HepG2 (cell line): ENCODE results near the gene MAN1A1. TPM values are rescaled to one million over a fixed set of nuclear protein-coding genes. Genes with fewer than 3 reads are reported as not detected.

Source experiments
- CREB1 ChIP-seq, 2 experiments: fragments of 450-650 bp in 1 of 2; IDR thresholded peaks; 2 replicates each; pipeline ENCODE4 v1.6.1; 2016 to 2017; ENCODE audit warnings: control low read depth in 1 of 2, mild to moderate bottlenecking in 1 of 2, missing compliant biosample characterization in 1 of 2, missing genetic modification characterization in 1 of 2
- ERF ChIP-seq: IDR thresholded peaks from 2 replicates; pipeline ENCODE4 v1.6.1; 2018; ENCODE audit warnings: missing biosample characterization, missing genetic modification reagents
- FOXA3 ChIP-seq: IDR thresholded peaks from 2 replicates; pipeline ENCODE4 v1.6.1; 2016; ENCODE audit warnings: missing genetic modification reagents, missing compliant biosample characterization
- FOXJ3 ChIP-seq: sonication (generic); formaldehyde crosslinking; IDR thresholded peaks from 2 replicates; pipeline ENCODE4 v1.4.0; 2020; ENCODE audit warnings: missing genetic modification reagents, mild to moderate bottlenecking, borderline replicate concordance
- FOXK2 ChIP-seq: fragments of 450-650 bp; IDR thresholded peaks from 2 replicates; pipeline ENCODE4 v1.6.1; 2016
- HMG20A ChIP-seq: IDR thresholded peaks from 2 replicates; pipeline ENCODE4 v1.6.1; 2016; ENCODE audit warnings: borderline replicate concordance
- HOMEZ ChIP-seq: IDR thresholded peaks from 2 replicates; pipeline ENCODE4 v1.6.1; 2016; ENCODE audit warnings: low read depth
- JUNB ChIP-seq: sonication (generic); formaldehyde crosslinking; IDR thresholded peaks from 2 replicates; pipeline ENCODE4 v1.8.0; 2022; ENCODE audit warnings: missing genetic modification reagents, mild to moderate bottlenecking, borderline replicate concordance
- KAT8 ChIP-seq: IDR thresholded peaks from 2 replicates; pipeline ENCODE4 v1.6.1; 2016; ENCODE audit warnings: missing genetic modification reagents, missing compliant biosample characterization
- MBNL3 ChIP-seq: fragments of 250-450 bp; sonication (Bioruptor Pico); conservative IDR thresholded peaks from 2 replicates; pipeline ENCODE4 v1.8.0; 2022; ENCODE audit warnings: mild to moderate bottlenecking, inconsistent platforms
- NCOA2 ChIP-seq: sonication (generic); formaldehyde crosslinking; IDR thresholded peaks from 2 replicates; pipeline ENCODE4 v1.8.0; 2022; ENCODE audit warnings: inconsistent platforms
- RFXANK ChIP-seq: IDR thresholded peaks from 2 replicates; pipeline ENCODE4 v1.6.1; 2016
- RXRB ChIP-seq: IDR thresholded peaks from 2 replicates; pipeline ENCODE4 v1.6.1; 2016; ENCODE audit warnings: borderline replicate concordance, missing genetic modification reagents, missing compliant biosample characterization
- SOX13 ChIP-seq, 3 experiments: fragments of 450-650 bp in 1 of 3; sonication (generic) in 1 of 3; formaldehyde crosslinking in 1 of 3; IDR thresholded peaks in 2 of 3; conservative IDR thresholded peaks in 1 of 3; 2 replicates each; pipeline versions ENCODE4 v1.5.0 to v1.6.1; 2016 to 2020; ENCODE audit warnings: antibody characterized with exemption in 1 of 3, mild to moderate bottlenecking in 1 of 3, missing compliant biosample characterization in 1 of 3, missing genetic modification reagents in 1 of 3, moderate library complexity in 1 of 3
- TAF15 ChIP-seq: fragments of 200-400 bp; formaldehyde crosslinking; IDR thresholded peaks from one replicate; pipeline ENCODE4 v1.6.1; 2018; ENCODE audit warnings: mild to moderate bottlenecking, low read depth, low read length; ENCODE audit not compliant: poor library complexity, severe bottlenecking
- TBX2 ChIP-seq: sonication (generic); formaldehyde crosslinking; IDR thresholded peaks from 2 replicates; pipeline ENCODE4 v1.5.0; 2020; ENCODE audit warnings: missing genetic modification reagents, mild to moderate bottlenecking, borderline replicate concordance
- TFAP4 ChIP-seq: sonication (generic); IDR thresholded peaks from 2 replicates; pipeline ENCODE4 v1.6.1; 2016; ENCODE audit warnings: low read depth, borderline replicate concordance
- ZBTB3 ChIP-seq: sonication (generic); formaldehyde crosslinking; IDR thresholded peaks from 2 replicates; pipeline ENCODE4 v1.4.0; 2020; ENCODE audit warnings: low read depth, mild to moderate bottlenecking, moderate library complexity, missing genetic modification reagents, borderline replicate concordance
- ZNF30 ChIP-seq: sonication (generic); formaldehyde crosslinking; IDR thresholded peaks from 2 replicates; pipeline ENCODE4 v1.5.0; 2020; ENCODE audit warnings: mild to moderate bottlenecking, missing genetic modification reagents
- ZNF33A ChIP-seq: sonication (generic); formaldehyde crosslinking; IDR thresholded peaks from 2 replicates; pipeline ENCODE4 v1.5.1; 2020; ENCODE audit warnings: missing genetic modification reagents, mild to moderate bottlenecking, moderate library complexity, borderline replicate concordance
- ZNF496 ChIP-seq: sonication (generic); formaldehyde crosslinking; IDR thresholded peaks from 2 replicates; pipeline ENCODE4 v1.8.1; 2023; ENCODE audit warnings: mild to moderate bottlenecking, moderate library complexity, missing genetic modification reagents; ENCODE audit not compliant: insufficient replicate concordance
- ZNF652 ChIP-seq: IDR thresholded peaks from 2 replicates; pipeline ENCODE4 v1.6.1; 2016; ENCODE audit warnings: low read depth, borderline replicate concordance
- ZNF766 ChIP-seq: sonication (generic); formaldehyde crosslinking; IDR thresholded peaks from 2 replicates; pipeline ENCODE4 v1.5.0; 2020; ENCODE audit warnings: missing genetic modification reagents, borderline replicate concordance
- ZNF768 ChIP-seq: sonication (generic); formaldehyde crosslinking; IDR thresholded peaks from 2 replicates; pipeline ENCODE4 v1.4.0; 2020; ENCODE audit warnings: missing genetic modification reagents
- ZSCAN31 ChIP-seq: sonication (generic); formaldehyde crosslinking; IDR thresholded peaks from 2 replicates; pipeline ENCODE4 v1.5.0; 2020; ENCODE audit warnings: low read depth, mild to moderate bottlenecking, missing genetic modification reagents
- polyA plus RNA-seq, 8 experiments: library from polyadenylated mRNA; depleted of rRNA in 3 of 8; stranded (reverse) in 7 of 8; unstranded in 1 of 8; fragments of >200 nt; fragmentation: Illumina TruSeq in 4 of 8; extraction: Trizol in 4 of 8; gene quantifications; 2 replicates each; pipeline versions ENCODE4 v1.2.1 to v1.2.3, GENCODE V29; 2011 to 2016; ENCODE audit warnings: low read depth in 4 of 8, missing spikeins in 1 of 8, mixed read lengths in 1 of 8; ENCODE audit not compliant: insufficient read depth in 1 of 8
- total RNA-seq, 5 experiments: library from RNA; depleted of rRNA; stranded (reverse); fragments of >200 nt; fragmentation: Illumina TruSeq; extraction: Trizol; gene quantifications; 2 replicates each; pipeline ENCODE4 v1.2.3, GENCODE V29; 2016; ENCODE audit warnings: low read depth in 1 of 5
- TF ChIP-seq, protein P1 (sequence below): fragments of 450-650 bp; IDR thresholded peaks from 2 replicates; pipeline ENCODE4 v1.6.1; 2017
- TF ChIP-seq, protein P2 (sequence below): sonication (generic); formaldehyde crosslinking; IDR thresholded peaks from 2 replicates; pipeline ENCODE4 v1.8.1; 2023; ENCODE audit warnings: missing genetic modification reagents, mild to moderate bottlenecking, borderline replicate concordance

MAN1A1 gene
- total and polyA plus RNA-seq, 2 of the 13 experiments (the other 11 are each of a cell fraction or from before 2014, with no cell fraction given), result 156 to 236 TPM

- TF ChIP-seq HOMEZ (CRISPR knock-in tag) (peak; percentile 90; the same call in 1 of the 2 replicates), TAF15 (no peak), ZSCAN31 (CRISPR knock-in tag) (no peak), ZNF766 (no peak), ZNF768 (CRISPR knock-in tag) (no peak), TBX2 (no peak), SOX13 (IDR thresholded peaks at IDR 0.05) (no peak), SOX13 (CRISPR knock-in tag; conservative IDR thresholded peaks at IDR 0.05 in 1 of 2, IDR thresholded peaks at IDR 0.05 in 1 of 2) (peak in 1 of 2 experiments; percentile 76; a peak in 2 of 4 replicates), ZNF496 (CRISPR knock-in tag) (no peak), MBNL3 (CRISPR knock-in tag) (no peak), FOXJ3 (CRISPR knock-in tag) (peak; percentile 34), CREB1 (IDR thresholded peaks at IDR 0.05) (peak; percentile 73), CREB1 (CRISPR knock-in tag; IDR thresholded peaks at IDR 0.05) (peak; percentile 32; the same call in 1 of the 2 replicates), FOXK2 (no peak), ZNF652 (peak; percentile 37; the same call in 1 of the 2 replicates), NCOA2 (CRISPR knock-in tag) (peak; percentile 94), ERF (CRISPR knock-in tag) (0 out of 2 replicates have a peak, but pooled peaks have one; percentile 28), ZBTB3 (CRISPR knock-in tag) (peak; percentile 55), ZNF30 (no peak), RFXANK (CRISPR knock-in tag) (0 out of 2 replicates have a peak, but pooled peaks have one; percentile 3), RXRB (CRISPR knock-in tag) (peak; percentile 73), TFAP4 (peak; percentile 87), FOXA3 (CRISPR knock-in tag) (peak; percentile 100), HMG20A (CRISPR knock-in tag) (peak; percentile 98), ZNF33A (CRISPR knock-in tag) (peak; percentile 50; the same call in 1 of the 2 replicates), KAT8 (CRISPR knock-in tag) (peak; percentile 63), JUNB (peak; percentile 95)
- TF ChIP-seq, protein P1, sequence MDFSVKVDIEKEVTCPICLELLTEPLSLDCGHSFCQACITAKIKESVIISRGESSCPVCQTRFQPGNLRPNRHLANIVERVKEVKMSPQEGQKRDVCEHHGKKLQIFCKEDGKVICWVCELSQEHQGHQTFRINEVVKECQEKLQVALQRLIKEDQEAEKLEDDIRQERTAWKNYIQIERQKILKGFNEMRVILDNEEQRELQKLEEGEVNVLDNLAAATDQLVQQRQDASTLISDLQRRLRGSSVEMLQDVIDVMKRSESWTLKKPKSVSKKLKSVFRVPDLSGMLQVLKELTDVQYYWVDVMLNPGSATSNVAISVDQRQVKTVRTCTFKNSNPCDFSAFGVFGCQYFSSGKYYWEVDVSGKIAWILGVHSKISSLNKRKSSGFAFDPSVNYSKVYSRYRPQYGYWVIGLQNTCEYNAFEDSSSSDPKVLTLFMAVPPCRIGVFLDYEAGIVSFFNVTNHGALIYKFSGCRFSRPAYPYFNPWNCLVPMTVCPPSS, result no peak
- TF ChIP-seq, protein P2, sequence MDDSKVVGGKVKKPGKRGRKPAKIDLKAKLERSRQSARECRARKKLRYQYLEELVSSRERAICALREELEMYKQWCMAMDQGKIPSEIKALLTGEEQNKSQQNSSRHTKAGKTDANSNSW (CRISPR knock-in tag), result no peak
These were observed 219.5 kb downstream of the MAN1A1 start (continued) for GRCh38 chr6:119129968-119130484.
